Measurements from ENCODE around the gene CBFA2T2. TPM values are rescaled to one million over a fixed set of nuclear protein-coding genes. Genes with fewer than 3 reads are reported as not detected.

The CBFA2T2 gene
- total and polyA plus RNA-seq, 2 of the 4 experiments (the other 2 are of a cell fraction), result 3.8 to 6.2 TPM

DNA sequence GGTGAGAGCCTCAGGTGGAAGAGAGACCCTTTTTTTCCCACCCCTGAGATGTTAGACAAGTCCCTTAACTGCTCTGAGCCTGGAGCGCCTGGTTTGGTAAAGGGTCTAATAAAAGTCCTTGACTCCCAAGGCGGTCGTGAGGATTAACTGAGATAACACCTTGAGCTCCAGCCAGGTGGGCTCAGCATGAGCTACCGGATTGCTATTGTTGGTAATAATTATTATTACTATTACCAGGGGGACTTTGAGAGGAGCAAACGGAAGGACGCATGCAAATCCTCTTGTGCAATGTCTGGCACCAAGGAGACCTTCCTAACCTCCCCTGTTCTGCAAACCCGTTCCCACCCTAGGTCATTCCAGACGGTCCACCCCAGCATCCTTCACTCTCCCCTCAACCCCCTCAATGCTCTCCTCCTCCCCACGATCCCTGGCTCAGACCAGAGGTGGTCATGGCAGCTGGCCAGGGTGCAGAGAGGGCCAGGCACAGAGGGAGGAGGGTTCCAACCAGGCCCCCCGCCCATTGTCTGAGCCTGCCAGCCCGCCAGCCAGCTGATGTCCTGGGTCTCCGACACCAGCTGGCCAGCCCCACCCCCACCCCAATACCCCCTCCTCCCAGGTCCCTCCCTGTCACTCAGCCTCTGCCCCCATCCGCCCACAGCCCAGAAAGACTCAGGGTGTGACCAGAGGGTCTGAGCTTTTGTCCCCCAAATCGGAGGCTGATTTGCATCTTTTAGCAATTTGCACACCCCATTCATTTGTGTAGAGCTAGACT, 14.3 kb upstream of the CBFA2T2 start:
- intact Hi-C loops (cut with micrococcal nuclease), result no loop called here

More for the DNA sequence above, 14.3 kb upstream of the CBFA2T2 start:
- no peak overlapping the region for H2BK20ac ChIP-seq (ENCODE audit: low read depth, low read length)
- H3K4me1 ChIP-seq (ENCODE audit: control insufficient read depth, insufficient read depth, low read length), result no peaks in the 10 kb centered on the region
- H3K27ac ChIP-seq (ENCODE audit: insufficient read depth, low read length), result no peak overlapping the region
- CTCF ChIA-PET, result interaction anchor here (0.6 kb wide), 1 partner anchor 12 kb away, joined by 3 read pairs; no protein-coding TSS in a partner anchor
- H3K4me2 ChIP-seq (ENCODE audit: low read depth, low read length), result no peak overlapping the region
- peaks cover 30% of the 10 kb centered on the region for H3K27me3 ChIP-seq (ENCODE audit: control insufficient read depth, insufficient read depth, low read length)
- H3K4ac ChIP-seq (ENCODE audit: low read depth, low read length), result no peak overlapping the region
- no peaks in the 10 kb centered on the region for H3K36me3 ChIP-seq (ENCODE audit: control insufficient read depth, insufficient read depth, low read length)
- DNase-seq, result no peak
- no peak overlapping the region for H3K14ac ChIP-seq (replicated peaks; ENCODE audit: low read depth, low read length)
- no peak overlapping the region for H4K8ac ChIP-seq (ENCODE audit: low read depth in 2 of 2, low read length in 2 of 2)
- H3K9me3 ChIP-seq (ENCODE audit: control insufficient read depth, insufficient read depth, low read length), result no peaks in the 10 kb centered on the region
- H2AK9ac ChIP-seq (replicated peaks; ENCODE audit: low read depth, low read length, poor library complexity), result no peak overlapping the region
- no peak overlapping the region for H3K23ac ChIP-seq (ENCODE audit: low read depth, low read length)
- H4K5ac ChIP-seq (ENCODE audit: low read depth, low read length), result no peak overlapping the region
- H3K79me1 ChIP-seq (ENCODE audit: low read depth in 1 of 2, low read length in 2 of 2), result no peaks in the 10 kb centered on the region
- no peak overlapping the region for H2AFZ ChIP-seq (replicated peaks; ENCODE audit: low read length, poor library complexity)
- TF ChIP-seq, protein P1, sequence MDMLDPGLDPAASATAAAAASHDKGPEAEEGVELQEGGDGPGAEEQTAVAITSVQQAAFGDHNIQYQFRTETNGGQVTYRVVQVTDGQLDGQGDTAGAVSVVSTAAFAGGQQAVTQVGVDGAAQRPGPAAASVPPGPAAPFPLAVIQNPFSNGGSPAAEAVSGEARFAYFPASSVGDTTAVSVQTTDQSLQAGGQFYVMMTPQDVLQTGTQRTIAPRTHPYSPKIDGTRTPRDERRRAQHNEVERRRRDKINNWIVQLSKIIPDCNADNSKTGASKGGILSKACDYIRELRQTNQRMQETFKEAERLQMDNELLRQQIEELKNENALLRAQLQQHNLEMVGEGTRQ (IDR thresholded peaks at IDR 0.05; ENCODE audit: low read depth, low read length), result no peak
- no peak for TF ChIP-seq NFE2L2 (IDR thresholded peaks at IDR 0.05; ENCODE audit: low read depth, low read length)
- no peak for TF ChIP-seq MAFK (IDR thresholded peaks at IDR 0.05; ENCODE audit: low read depth, low read length)
- TF ChIP-seq CEBPB (IDR thresholded peaks at IDR 0.05; ENCODE audit: low read depth, low read length), result no peak
- in situ Hi-C loops (cut with MboI; ENCODE audit: low sequenced_read_pairs) (no loop called here), dilution Hi-C loops (cut with HindIII; ENCODE audit: low sequenced_read_pairs, unreplicated experiment) (no loop called here)
- no peak overlapping the region for H3K56ac ChIP-seq (ENCODE audit: extremely low read depth, insufficient read depth, low read length)
- ATAC-seq (ENCODE audit: low read depth), result no peak
- no peak overlapping the region for H3K9ac ChIP-seq (ENCODE audit: low read depth, low read length)
- 0% methylated on average over 1 of the region's 14 CpGs; no CpG with 5 or more reads in 1 of the 2 experiments for WGBS, 2 experiments (ENCODE audit: extremely low coverage in 2 of 2, insufficient read length in 1 of 2)
- H4K91ac ChIP-seq (ENCODE audit: insufficient read depth, low read depth, low read length), result no peak overlapping the region
- no peak overlapping the region for H3K4me3 ChIP-seq (ENCODE audit: insufficient read depth, low read depth, low read length)
- no TSS peak for BruUV-seq (replicated peaks)
- no peaks in the 10 kb centered on the region for H4K20me1 ChIP-seq (ENCODE audit: insufficient read depth, low read length)
- POLR2A ChIA-PET (ENCODE audit: unreplicated experiment), result no interaction called here
- H2AK5ac ChIP-seq (ENCODE audit: low read depth, low read length), result no peak overlapping the region
- H2BK5ac ChIP-seq (ENCODE audit: low read depth, low read length, poor library complexity, severe bottlenecking), result no peak overlapping the region
- no peak overlapping the region for H2BK120ac ChIP-seq (ENCODE audit: low read depth, low read length)
- H3K9me1 ChIP-seq (ENCODE audit: insufficient read depth, low read length), result no peaks in the 10 kb centered on the region
- H2BK15ac ChIP-seq (ENCODE audit: low read depth, low read length), result no peak overlapping the region
- no peak overlapping the region for H3K18ac ChIP-seq (ENCODE audit: low read depth, low read length)

Data from IMR-90 (cell line).